NCI-H1694 treated with DMSO at 0.1 percent for 48 hours (cell line): ENCODE data around the gene CACNA1I.
"Not testable (repeated sequence)": the region's sequence is repeated elsewhere in the genome, so short reads cannot be mapped to it uniquely, and the experiment has no call there.

Source experiments
- DNase-seq: peaks from one replicate; lab custom pipeline; 2025; lab: John Stamatoyannopoulos, UW

CACNA1I gene

GRCh38 chr22:39719559-39720450 lies 149.3 kb downstream of the CACNA1I start:
- no peak for DNase-seq

GRCh38 chr22:39721206-39722031 lies 150.9 kb downstream of the CACNA1I start:
- no peak for DNase-seq

- no peak for DNase-seq
Measured at GRCh38 chr22:39722032-39722325, 151.4 kb downstream of the CACNA1I start.

- no peak for DNase-seq
Measured at GRCh38 chr22:39722501-39722900, 151.9 kb downstream of the CACNA1I start.

- no peak for DNase-seq
Measured at GRCh38 chr22:39723463-39723862, 152.9 kb downstream of the CACNA1I start.

- no peak for DNase-seq
Measured at GRCh38 chr22:39723899-39724351, 153.4 kb downstream of the CACNA1I start.

- DNase-seq, result no peak
Measured at GRCh38 chr22:39724390-39724789, 153.8 kb downstream of the CACNA1I start.

GRCh38 chr22:39724857-39725256 lies 154.3 kb downstream of the CACNA1I start:
- DNase-seq, result no peak

- no peak for DNase-seq
Measured at GRCh38 chr22:39725351-39726035, 154.9 kb downstream of the CACNA1I start.

GRCh38 chr22:39727541-39727940 lies 157.0 kb downstream of the CACNA1I start:
- no peak for DNase-seq

- no peak for DNase-seq
Measured at GRCh38 chr22:39728236-39728860, 157.8 kb downstream of the CACNA1I start.

- DNase-seq, result no peak
Measured at GRCh38 chr22:39729141-39729934, 158.8 kb downstream of the CACNA1I start.

GRCh38 chr22:39731481-39731880 lies 160.9 kb downstream of the CACNA1I start:
- no peak for DNase-seq

GRCh38 chr22:39731881-39732555 lies 161.5 kb downstream of the CACNA1I start:
- DNase-seq, result peak; percentile 68

GRCh38 chr22:39732625-39733024 lies 162.1 kb downstream of the CACNA1I start:
- DNase-seq, result no peak

GRCh38 chr22:39733191-39733590 lies 162.6 kb downstream of the CACNA1I start:
- no peak for DNase-seq

- not testable (repeated sequence) for DNase-seq
Measured at GRCh38 chr22:39734046-39734445, 163.5 kb downstream of the CACNA1I start.

GRCh38 chr22:39734866-39735265 lies 164.3 kb downstream of the CACNA1I start:
- no peak for DNase-seq

- no peak for DNase-seq
Measured at GRCh38 chr22:39735776-39736175, 165.2 kb downstream of the CACNA1I start.

- no peak for DNase-seq
Measured at GRCh38 chr22:39738746-39739145, 168.2 kb downstream of the CACNA1I start.
